ENCODE data around the gene ASPSCR1.
A peak's percentile ranks its signal among the peaks of the same experiment; 100 is the strongest.
"Not testable (repeated sequence)": the region's sequence is repeated elsewhere in the genome, so short reads cannot be mapped to it uniquely, and the experiment has no call there.

The ASPSCR1 gene

GRCh38 chr17:82029391-82029790 lies 52.0 kb downstream of the ASPSCR1 start:
- no peak for DNase-seq

GRCh38 chr17:82029990-82030469 lies 52.6 kb downstream of the ASPSCR1 start:
- DNase-seq: no peak

GRCh38 chr17:82030470-82031302 lies 53.3 kb downstream of the ASPSCR1 start:
- peak; percentile 85 for DNase-seq

GRCh38 chr17:82031303-82031884 lies 54.0 kb downstream of the ASPSCR1 start, which contains the start of gene RAC3:
RAC3 (plus strand) TSS chr17:82031678; CDS start chr17:82031762, 84 bp downstream.
- DNase-seq: no peak

GRCh38 chr17:82031885-82032627 lies 54.6 kb downstream of the ASPSCR1 start:
- DNase-seq: peak; percentile 43

- no peak for DNase-seq
Observed at GRCh38 chr17:82033359-82034085, 56.1 kb downstream of the ASPSCR1 start.

GRCh38 chr17:82034371-82035011 lies 57.1 kb downstream of the ASPSCR1 start:
- DNase-seq: no peak

- DNase-seq: no peak
Observed at GRCh38 chr17:82035488-82035887, 58.1 kb downstream of the ASPSCR1 start.

- DNase-seq: no peak
Observed at GRCh38 chr17:82035956-82036633, 58.7 kb downstream of the ASPSCR1 start.

GRCh38 chr17:82036634-82037091 lies 59.2 kb downstream of the ASPSCR1 start:
- DNase-seq: no peak

GRCh38 chr17:82037092-82037888 lies 59.9 kb downstream of the ASPSCR1 start, which contains the start of gene DCXR:
DCXR (minus strand) TSS chr17:82037697; CDS start chr17:82037682, 15 bp downstream.
- peak; percentile 96 for DNase-seq

GRCh38 chr17:82037889-82038195 lies 60.4 kb downstream of the ASPSCR1 start:
- DNase-seq: no peak

GRCh38 chr17:82038796-82039409 lies 61.5 kb downstream of the ASPSCR1 start:
- not testable (repeated sequence) for DNase-seq

- no peak for DNase-seq
Observed at GRCh38 chr17:82039695-82040299, 62.4 kb downstream of the ASPSCR1 start.

- no peak for DNase-seq
Observed at GRCh38 chr17:82041144-82041814, 63.9 kb downstream of the ASPSCR1 start.

GRCh38 chr17:82042649-82043048 lies 65.2 kb downstream of the ASPSCR1 start:
- no peak for DNase-seq

GRCh38 chr17:82043507-82043906 lies 66.1 kb downstream of the ASPSCR1 start:
- DNase-seq: no peak

GRCh38 chr17:82045936-82046484 lies 68.6 kb downstream of the ASPSCR1 start:
- no peak for DNase-seq

GRCh38 chr17:82046903-82047302 lies 69.5 kb downstream of the ASPSCR1 start:
- DNase-seq: no peak

All from CD4-positive, alpha-beta T cell treated with Interleukin-17A for 1 hour (primary cell).